WTC11 (cell line): ENCODE results near the gene ERCC8. TPM values are rescaled to one million over a fixed set of nuclear protein-coding genes. Genes with fewer than 3 reads are reported as not detected.

Experiments
- ATAC-seq: fragments of 200-7000 bp; cut with Tn5 transposase; 2 replicates; pipeline ENCODE4 v1.10.0; 2021; ENCODE audit warnings: mild to moderate bottlenecking, moderate library complexity
- CTCF ChIA-PET: fragments of 300-600 bp; sonication (Branson Sonifier 250); formaldehyde crosslinking; loops from one replicate; lab custom pipeline; 2021; ENCODE audit warnings: antibody characterized with exemption; lab: Charles Lee
- POLR2A ChIA-PET: fragments of 350-600 bp; sonication (Branson Sonifier 250); formaldehyde crosslinking; loops from one replicate; lab custom pipeline; 2021; ENCODE audit warnings: antibody characterized with exemption; lab: Charles Lee
- DNase-seq: peaks from one replicate; pipeline ENCODE4 v3.0.0; 2021; ENCODE audit warnings: low spot score
- H3K27ac Mint-ChIP-seq: 2 replicates; pipeline ENCODE4 v1.8.0; 2021; ENCODE audit warnings: mixed read lengths
- H3K27me3 Mint-ChIP-seq: 2 replicates; pipeline ENCODE4 v1.8.0; 2021; ENCODE audit warnings: low read depth, mild to moderate bottlenecking, moderate library complexity, mixed read lengths
- H3K36me3 Mint-ChIP-seq: 2 replicates; pipeline ENCODE4 v1.8.0; 2021; ENCODE audit warnings: mixed read lengths
- H3K4me1 Mint-ChIP-seq: 2 replicates; pipeline ENCODE4 v1.8.0; 2022; ENCODE audit warnings: mixed read lengths
- H3K4me3 Mint-ChIP-seq: 2 replicates; pipeline ENCODE4 v1.8.0; 2021; ENCODE audit warnings: mild to moderate bottlenecking, moderate library complexity, mixed read lengths
- H3K9me3 Mint-ChIP-seq: 2 replicates; pipeline ENCODE4 v1.8.0; 2021; ENCODE audit warnings: mixed read lengths
- ARID4B ChIP-seq: sonication (generic); formaldehyde crosslinking; IDR thresholded peaks from 2 replicates; pipeline ENCODE4 v1.8.0; 2023; ENCODE audit warnings: missing genetic modification reagents, mild to moderate bottlenecking, borderline replicate concordance
- ATF6 ChIP-seq: sonication (generic); formaldehyde crosslinking; IDR thresholded peaks from 2 replicates; pipeline ENCODE4 v1.8.1; 2023; ENCODE audit warnings: mild to moderate bottlenecking, missing genetic modification reagents
- CREM ChIP-seq: sonication (generic); formaldehyde crosslinking; IDR thresholded peaks from 2 replicates; pipeline ENCODE4 v1.8.1; 2022; ENCODE audit warnings: mild to moderate bottlenecking, missing genetic modification reagents, moderate library complexity
- E2F1 ChIP-seq: sonication (generic); formaldehyde crosslinking; IDR thresholded peaks from 2 replicates; pipeline ENCODE4 v1.8.0; 2022; ENCODE audit warnings: mild to moderate bottlenecking, missing genetic modification reagents
- ELF4 ChIP-seq: sonication (generic); formaldehyde crosslinking; IDR thresholded peaks from 2 replicates; pipeline ENCODE4 v1.8.1; 2022; ENCODE audit warnings: low read depth, mild to moderate bottlenecking, moderate library complexity, missing genetic modification reagents
- JAZF1 ChIP-seq: fragments of 250-450 bp; sonication (Bioruptor Pico); IDR thresholded peaks from 2 replicates; pipeline ENCODE4 v1.9.0; 2021; ENCODE audit warnings: moderate library complexity, mild to moderate bottlenecking, inconsistent platforms
- KAT7 ChIP-seq: sonication (generic); formaldehyde crosslinking; IDR thresholded peaks from 2 replicates; pipeline ENCODE4 v1.8.1; 2023; ENCODE audit warnings: missing genetic modification reagents, mild to moderate bottlenecking, borderline replicate concordance
- NFATC4 ChIP-seq: fragments of 250-450 bp; sonication (Bioruptor Pico); IDR thresholded peaks from 2 replicates; pipeline ENCODE4 v1.9.0; 2021; ENCODE audit warnings: mild to moderate bottlenecking
- NFYB ChIP-seq: sonication (generic); formaldehyde crosslinking; conservative IDR thresholded peaks from 2 replicates; pipeline ENCODE4 v1.8.0; 2022; ENCODE audit warnings: low read depth, missing genetic modification reagents
- PRDM15 ChIP-seq: sonication (generic); formaldehyde crosslinking; IDR thresholded peaks from 2 replicates; pipeline ENCODE4 v1.8.0; 2022; ENCODE audit warnings: missing genetic modification reagents
- PRRX2 ChIP-seq: fragments of 250-450 bp; sonication (Bioruptor Pico); IDR thresholded peaks from 2 replicates; pipeline ENCODE4 v1.8.0; 2021; ENCODE audit warnings: mild to moderate bottlenecking
- RELA ChIP-seq: sonication (generic); formaldehyde crosslinking; IDR thresholded peaks from 2 replicates; pipeline ENCODE4 v1.8.1; 2022; ENCODE audit warnings: missing genetic modification reagents, mild to moderate bottlenecking, borderline replicate concordance
- RORB ChIP-seq: fragments of 250-450 bp; sonication (Bioruptor Pico); IDR thresholded peaks from 2 replicates; pipeline ENCODE4 v1.9.0; 2021; ENCODE audit warnings: mild to moderate bottlenecking
- SP1 ChIP-seq: sonication (generic); formaldehyde crosslinking; conservative IDR thresholded peaks from 2 replicates; pipeline ENCODE4 v1.8.1; 2022; ENCODE audit warnings: missing genetic modification reagents
- TEAD1 ChIP-seq: sonication (generic); formaldehyde crosslinking; IDR thresholded peaks from 2 replicates; pipeline ENCODE4 v1.8.0; 2022; ENCODE audit warnings: mild to moderate bottlenecking, missing genetic modification reagents
- ZBTB21 ChIP-seq: sonication (generic); formaldehyde crosslinking; IDR thresholded peaks from 2 replicates; pipeline ENCODE4 v1.8.1; 2023; ENCODE audit warnings: mild to moderate bottlenecking, missing genetic modification reagents, borderline replicate concordance
- ZBTB43 ChIP-seq: sonication (generic); formaldehyde crosslinking; IDR thresholded peaks from 2 replicates; pipeline ENCODE4 v1.8.1; 2023; ENCODE audit warnings: mild to moderate bottlenecking, missing genetic modification reagents
- ZNF232 ChIP-seq: sonication (generic); formaldehyde crosslinking; IDR thresholded peaks from 2 replicates; pipeline ENCODE4 v1.8.0; 2022; ENCODE audit warnings: mild to moderate bottlenecking, missing genetic modification reagents
- ZNF416 ChIP-seq: fragments of 250-450 bp; sonication (Bioruptor Pico); IDR thresholded peaks from 2 replicates; pipeline ENCODE4 v1.9.0; 2021; ENCODE audit warnings: mild to moderate bottlenecking, inconsistent platforms
- ZNF423 ChIP-seq: fragments of 250-450 bp; sonication (Bioruptor Pico); IDR thresholded peaks from 2 replicates; pipeline ENCODE4 v2.1.2; 2022; ENCODE audit warnings: mild to moderate bottlenecking, moderate library complexity
- total RNA-seq: library from RNA; stranded (reverse); gene quantifications from 3 replicates; pipeline ENCODE4 v1.2.3, GENCODE V29; 2021
- TF ChIP-seq, protein P1 (sequence below): fragments of 250-450 bp; sonication (Bioruptor Pico); IDR thresholded peaks from 2 replicates; pipeline ENCODE4 v1.9.0; 2021; ENCODE audit warnings: mild to moderate bottlenecking

ERCC8 gene
- total RNA-seq, 1 experiment from 2014 or later, result 14.6 TPM

GRCh38 chr5:60945813-60946187, 930 bp upstream of the ERCC8 start:
- Mint-ChIP-seq H3K27ac (no peak overlapping the region; the same call in 1 of the 2 replicates), H3K4me1 (peaks cover 11% of the 10 kb centered on the region), H3K36me3 (0 out of 2 replicates have a peak, but pooled peaks cover 3% of the 10 kb centered on the region), H3K27me3 (peaks cover 9% of the 10 kb centered on the region), H3K4me3 (no peak overlapping the region), H3K9me3 (peaks cover 4% of the 10 kb centered on the region; the same call in 1 of the 2 replicates)
- ChIA-PET POLR2A (interaction anchor here (0.8 to 1.5 kb wide), 2 partner anchors 246 to 386 kb away, joined by 5 read pairs; partner anchors contain the start of gene DEPDC1B), CTCF (interaction anchor here (1.6 to 2.0 kb wide), 2 partner anchors 13 to 102 kb away, joined by 5 to 6 read pairs; partner anchors contain the start of gene ELOVL7)
- TF ChIP-seq ZNF423 (CRISPR knock-in tag), result no peak
- no peak for TF ChIP-seq TEAD1 (CRISPR knock-in tag)
- TF ChIP-seq, protein P1, sequence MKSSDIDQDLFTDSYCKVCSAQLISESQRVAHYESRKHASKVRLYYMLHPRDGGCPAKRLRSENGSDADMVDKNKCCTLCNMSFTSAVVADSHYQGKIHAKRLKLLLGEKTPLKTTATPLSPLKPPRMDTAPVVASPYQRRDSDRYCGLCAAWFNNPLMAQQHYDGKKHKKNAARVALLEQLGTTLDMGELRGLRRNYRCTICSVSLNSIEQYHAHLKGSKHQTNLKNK, result no peak
- TF ChIP-seq PRRX2 (CRISPR knock-in tag), result no peak
- no peak for TF ChIP-seq ARID4B
- no peak for TF ChIP-seq KAT7 (CRISPR knock-in tag)
- no peak for TF ChIP-seq NFATC4
- DNase-seq (no peak), ATAC-seq (peak; percentile 25)

- DNase-seq (no peak), ATAC-seq (no peak)
- ChIA-PET CTCF (no interaction called here), POLR2A (interaction anchor here (1.7 kb wide), 1 partner anchor 244 kb away, joined by 6 read pairs; the partner anchor contains the start of gene DEPDC1B)
- H3K27ac Mint-ChIP-seq, result no peak overlapping the region
- TF ChIP-seq, protein P1, result no peak
- TF ChIP-seq JAZF1 (no peak), RORB (CRISPR knock-in tag) (no peak), RELA (CRISPR knock-in tag) (no peak), ZBTB21 (CRISPR knock-in tag) (no peak), ZNF232 (CRISPR knock-in tag) (no peak), ZNF416 (CRISPR knock-in tag) (no peak), NFYB (no peak)
- H3K27me3 Mint-ChIP-seq, result peaks cover 9% of the 10 kb centered on the region
- no peaks in the 10 kb centered on the region for H3K9me3 Mint-ChIP-seq
- peaks cover 15% of the 10 kb centered on the region for H3K36me3 Mint-ChIP-seq
- peaks cover 11% of the 10 kb centered on the region for H3K4me1 Mint-ChIP-seq
- H3K4me3 Mint-ChIP-seq, result no peak overlapping the region
These were observed 1.2 kb downstream of the ERCC8 start for GRCh38 chr5:60943624-60944023.

- Mint-ChIP-seq H3K9me3 (peaks cover 5% of the 10 kb centered on the region), H3K27ac (no peak overlapping the region), H3K36me3 (peaks cover 11% of the 10 kb centered on the region), H3K4me3 (no peak overlapping the region), H3K27me3 (no peaks in the 10 kb centered on the region), H3K4me1 (no peaks in the 10 kb centered on the region)
- ATAC-seq (no peak), DNase-seq (no peak)
- ChIA-PET POLR2A (no interaction called here), CTCF (no interaction called here)
- TF ChIP-seq E2F1, result no peak
- TF ChIP-seq ZBTB43, result no peak
- TF ChIP-seq PRDM15, result no peak
- TF ChIP-seq ELF4 (CRISPR knock-in tag), result no peak
- no peak for TF ChIP-seq SP1 (CRISPR knock-in tag)
- TF ChIP-seq ATF6 (CRISPR knock-in tag), result no peak
- no peak for TF ChIP-seq CREM (CRISPR knock-in tag)
These were observed 15.8 kb downstream of the ERCC8 start for GRCh38 chr5:60929024-60929423.
